Ovary (tissue), 3 donors: ENCODE data around the gene CDK5RAP3.

Source experiments
- POLR2A ChIP-seq: fragments of 450-650 bp; IDR thresholded peaks from one replicate; pipeline ENCODE4 v1.6.1; 2017; ENCODE audit warnings: antibody characterized with exemption, mild to moderate bottlenecking, moderate library complexity
- TF ChIP-seq, protein P1 (sequence below), 3 donors: fragments of 450-650 bp in 2 of 3; fragments of 200-600 bp in 1 of 3; IDR thresholded peaks; one replicate each; pipeline versions ENCODE4 v1.5.1 to v1.8.0; 2016 to 2022; ENCODE audit warnings: antibody characterized with exemption in 3 of 3, mild to moderate bottlenecking in 1 of 3
- donor health status: DM: no; HTN: no; CAD: no.

DNA sequence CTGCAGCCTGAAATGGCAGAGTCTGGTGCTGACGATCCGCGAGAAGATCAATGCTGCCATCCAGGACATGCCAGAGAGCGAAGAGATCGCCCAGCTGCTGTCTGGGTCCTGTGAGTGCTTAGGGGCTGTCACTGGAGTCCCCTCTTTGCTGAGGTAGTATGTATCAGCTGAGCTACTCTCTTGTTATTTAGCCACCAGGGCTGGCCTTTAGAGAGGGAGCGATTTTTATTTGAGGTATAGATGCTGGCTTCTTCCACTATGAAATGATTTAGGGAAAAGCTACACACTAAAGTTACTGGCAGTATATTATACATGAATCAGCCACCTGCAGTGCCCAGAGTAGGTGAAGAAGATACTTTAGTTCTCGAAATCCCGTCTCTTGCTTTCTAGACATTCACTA lies 2.6 kb downstream of the CDK5RAP3 start:
- no peak for TF ChIP-seq POLR2A
- TF ChIP-seq, protein P1, sequence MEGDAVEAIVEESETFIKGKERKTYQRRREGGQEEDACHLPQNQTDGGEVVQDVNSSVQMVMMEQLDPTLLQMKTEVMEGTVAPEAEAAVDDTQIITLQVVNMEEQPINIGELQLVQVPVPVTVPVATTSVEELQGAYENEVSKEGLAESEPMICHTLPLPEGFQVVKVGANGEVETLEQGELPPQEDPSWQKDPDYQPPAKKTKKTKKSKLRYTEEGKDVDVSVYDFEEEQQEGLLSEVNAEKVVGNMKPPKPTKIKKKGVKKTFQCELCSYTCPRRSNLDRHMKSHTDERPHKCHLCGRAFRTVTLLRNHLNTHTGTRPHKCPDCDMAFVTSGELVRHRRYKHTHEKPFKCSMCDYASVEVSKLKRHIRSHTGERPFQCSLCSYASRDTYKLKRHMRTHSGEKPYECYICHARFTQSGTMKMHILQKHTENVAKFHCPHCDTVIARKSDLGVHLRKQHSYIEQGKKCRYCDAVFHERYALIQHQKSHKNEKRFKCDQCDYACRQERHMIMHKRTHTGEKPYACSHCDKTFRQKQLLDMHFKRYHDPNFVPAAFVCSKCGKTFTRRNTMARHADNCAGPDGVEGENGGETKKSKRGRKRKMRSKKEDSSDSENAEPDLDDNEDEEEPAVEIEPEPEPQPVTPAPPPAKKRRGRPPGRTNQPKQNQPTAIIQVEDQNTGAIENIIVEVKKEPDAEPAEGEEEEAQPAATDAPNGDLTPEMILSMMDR (IDR thresholded peaks at IDR 0.05): no peak
